Lower leg skin (tissue), 4 donors: Measurements from ENCODE around the gene TAPBPL. TPM values are rescaled to one million over a fixed set of nuclear protein-coding genes. Genes with fewer than 3 reads are reported as not detected.

ENCODE experiments used
- DNase-seq, 2 donors: peaks; one replicate each; pipeline ENCODE4 v3.0.0-alpha.2; 2019; ENCODE audit warnings: low spot score in 2 of 2
- H3K4me3 ChIP-seq: fragments of 200-600 bp; sonication (generic); 2 replicates; pipeline ENCODE4 v1.5.1; 2017; ENCODE audit warnings: mild to moderate bottlenecking, low read depth; ENCODE audit not compliant: poor library complexity, severe bottlenecking
- POLR2A ChIP-seq, 2 donors: fragments of 450-650 bp; IDR thresholded peaks; one replicate each; pipeline ENCODE4 v1.6.1; 2016 to 2017; ENCODE audit warnings: antibody characterized with exemption in 2 of 2, mild to moderate bottlenecking in 1 of 2, moderate library complexity in 1 of 2
- WGBS, 2 donors: methylation state at CpG; one replicate each; pipeline ENCODE4 v1.1.5; 2018; 5-methylcytosine and 5-hydroxymethylcytosine counted together
- intact Hi-C: fragments of 100-400 bp; cut with DNase I; formaldehyde crosslinking; loops from one replicate; pipeline ENCODE4 v1.15.0; 2023; ENCODE audit warnings: low total_unique reads
- total RNA-seq, 4 donors: library from RNA; depleted of rRNA; stranded (reverse); fragments of >200 nt; gene quantifications; one replicate each; pipeline ENCODE4 v1.1.0, GENCODE V29; 2016
- TF ChIP-seq, protein P1 (sequence below), 3 donors: fragments of 450-650 bp; IDR thresholded peaks; one replicate each; pipeline ENCODE4 v1.5.1; 2016; ENCODE audit warnings: antibody characterized with exemption in 3 of 3, mild to moderate bottlenecking in 3 of 3, moderate library complexity in 2 of 3

The TAPBPL gene
- total RNA-seq, 4 donors from 2014 or later = 11.4 to 23.8 (median 17.6) TPM

DNA sequence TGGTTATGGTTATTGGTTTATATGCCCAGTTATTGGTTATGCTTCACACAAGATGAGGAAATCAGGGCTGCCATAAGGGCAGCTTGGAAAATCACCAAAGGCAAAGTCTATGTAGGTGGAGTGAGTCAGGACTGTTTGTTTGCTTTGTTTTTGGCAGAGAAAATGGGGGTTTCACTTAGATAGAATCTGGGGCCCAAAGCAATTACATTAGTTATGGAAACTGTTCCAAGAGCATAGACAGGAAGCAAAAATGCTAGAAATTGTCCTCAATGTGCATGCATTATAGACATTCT, 16.4 kb downstream of the TAPBPL start:
- TF ChIP-seq, protein P1, sequence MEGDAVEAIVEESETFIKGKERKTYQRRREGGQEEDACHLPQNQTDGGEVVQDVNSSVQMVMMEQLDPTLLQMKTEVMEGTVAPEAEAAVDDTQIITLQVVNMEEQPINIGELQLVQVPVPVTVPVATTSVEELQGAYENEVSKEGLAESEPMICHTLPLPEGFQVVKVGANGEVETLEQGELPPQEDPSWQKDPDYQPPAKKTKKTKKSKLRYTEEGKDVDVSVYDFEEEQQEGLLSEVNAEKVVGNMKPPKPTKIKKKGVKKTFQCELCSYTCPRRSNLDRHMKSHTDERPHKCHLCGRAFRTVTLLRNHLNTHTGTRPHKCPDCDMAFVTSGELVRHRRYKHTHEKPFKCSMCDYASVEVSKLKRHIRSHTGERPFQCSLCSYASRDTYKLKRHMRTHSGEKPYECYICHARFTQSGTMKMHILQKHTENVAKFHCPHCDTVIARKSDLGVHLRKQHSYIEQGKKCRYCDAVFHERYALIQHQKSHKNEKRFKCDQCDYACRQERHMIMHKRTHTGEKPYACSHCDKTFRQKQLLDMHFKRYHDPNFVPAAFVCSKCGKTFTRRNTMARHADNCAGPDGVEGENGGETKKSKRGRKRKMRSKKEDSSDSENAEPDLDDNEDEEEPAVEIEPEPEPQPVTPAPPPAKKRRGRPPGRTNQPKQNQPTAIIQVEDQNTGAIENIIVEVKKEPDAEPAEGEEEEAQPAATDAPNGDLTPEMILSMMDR (IDR thresholded peaks at IDR 0.05) = no peak
- no peak for TF ChIP-seq POLR2A (IDR thresholded peaks at IDR 0.05)
- no peak for DNase-seq
- no peak overlapping the region for H3K4me3 ChIP-seq
- intact Hi-C loops = loop anchor here (5.0 kb wide), 1 partner anchor 46 kb away; no protein-coding TSS in a partner anchor

DNA sequence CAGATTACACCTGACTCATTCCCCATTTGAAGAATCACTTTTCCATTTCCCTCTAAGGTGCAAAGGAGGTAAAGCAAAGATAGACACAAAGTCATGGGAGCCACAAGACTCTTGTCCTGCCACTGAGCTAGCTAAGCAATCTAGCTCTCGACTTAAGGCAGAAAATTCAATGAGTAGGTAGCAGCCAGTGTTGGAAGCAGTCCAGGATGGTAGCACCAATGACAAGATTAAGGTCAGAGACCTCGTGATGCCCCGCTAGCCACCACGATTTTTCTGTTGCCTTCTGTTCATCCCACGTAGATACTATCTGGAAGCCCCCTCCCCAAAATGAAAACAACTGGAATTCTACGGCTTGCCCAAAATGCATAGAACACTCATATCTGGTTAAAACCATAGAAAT, 17.2 kb downstream of the TAPBPL start:
- intact Hi-C loops = loop anchor here (5.0 kb wide), 1 partner anchor 47 kb away; no protein-coding TSS in a partner anchor
- TF ChIP-seq, protein P1 (IDR thresholded peaks at IDR 0.05) = no peak
- no peak for TF ChIP-seq POLR2A (IDR thresholded peaks at IDR 0.05)
- peak in 1 of 2 donors; percentile 81 for DNase-seq
- WGBS, 2 donors = 74 to 75% methylated on average over 6 of the region's 6 CpGs
- H3K4me3 ChIP-seq = no peak overlapping the region

DNA sequence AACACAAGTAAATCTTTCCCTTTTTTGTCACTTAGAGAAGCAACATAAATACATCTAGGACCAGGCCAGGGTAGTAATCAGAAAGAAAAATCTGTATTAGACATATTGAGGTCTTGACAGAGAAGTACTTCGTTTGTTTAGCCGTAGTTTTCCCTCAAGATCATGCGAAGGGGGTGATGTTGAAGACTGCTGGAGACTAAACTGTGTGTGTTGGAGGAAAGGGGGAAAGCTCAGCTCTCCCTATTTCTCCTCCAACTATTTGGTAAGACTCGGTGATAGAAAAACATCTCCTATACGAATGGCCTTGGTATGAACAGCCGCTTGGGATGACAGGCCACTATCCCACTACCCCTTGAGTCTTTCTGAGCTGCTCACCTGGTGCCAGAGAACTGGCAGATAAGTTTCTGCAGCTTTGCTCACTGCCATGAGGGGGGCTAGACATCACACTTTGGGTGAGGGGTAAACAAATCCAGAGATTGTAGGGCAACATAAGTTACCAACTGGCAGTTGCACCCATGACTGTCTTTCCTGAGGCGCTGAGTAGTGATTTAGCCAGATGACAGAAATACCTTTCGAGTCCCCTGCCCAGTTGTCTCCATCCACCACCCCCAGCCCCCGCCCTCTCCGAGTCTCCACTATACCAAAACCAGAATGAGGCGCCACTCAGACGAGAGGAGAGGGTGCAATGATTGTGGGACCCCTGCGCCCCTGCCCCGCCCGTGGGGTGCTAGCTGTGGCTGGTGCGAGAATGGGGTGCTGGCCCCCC, 17.9 kb downstream of the TAPBPL start:
- TF ChIP-seq, protein P1 (IDR thresholded peaks at IDR 0.05) = no peak
- TF ChIP-seq POLR2A (IDR thresholded peaks at IDR 0.05) = no peak
- peak overlapping the region; percentile 61 for H3K4me3 ChIP-seq
- no peak for DNase-seq
- WGBS, 2 donors = 24 to 29% methylated on average over 12 to 16 of the region's 16 CpGs
- intact Hi-C loops = loop anchor here (5.0 kb wide), 1 partner anchor 47 kb away; no protein-coding TSS in a partner anchor

DNA sequence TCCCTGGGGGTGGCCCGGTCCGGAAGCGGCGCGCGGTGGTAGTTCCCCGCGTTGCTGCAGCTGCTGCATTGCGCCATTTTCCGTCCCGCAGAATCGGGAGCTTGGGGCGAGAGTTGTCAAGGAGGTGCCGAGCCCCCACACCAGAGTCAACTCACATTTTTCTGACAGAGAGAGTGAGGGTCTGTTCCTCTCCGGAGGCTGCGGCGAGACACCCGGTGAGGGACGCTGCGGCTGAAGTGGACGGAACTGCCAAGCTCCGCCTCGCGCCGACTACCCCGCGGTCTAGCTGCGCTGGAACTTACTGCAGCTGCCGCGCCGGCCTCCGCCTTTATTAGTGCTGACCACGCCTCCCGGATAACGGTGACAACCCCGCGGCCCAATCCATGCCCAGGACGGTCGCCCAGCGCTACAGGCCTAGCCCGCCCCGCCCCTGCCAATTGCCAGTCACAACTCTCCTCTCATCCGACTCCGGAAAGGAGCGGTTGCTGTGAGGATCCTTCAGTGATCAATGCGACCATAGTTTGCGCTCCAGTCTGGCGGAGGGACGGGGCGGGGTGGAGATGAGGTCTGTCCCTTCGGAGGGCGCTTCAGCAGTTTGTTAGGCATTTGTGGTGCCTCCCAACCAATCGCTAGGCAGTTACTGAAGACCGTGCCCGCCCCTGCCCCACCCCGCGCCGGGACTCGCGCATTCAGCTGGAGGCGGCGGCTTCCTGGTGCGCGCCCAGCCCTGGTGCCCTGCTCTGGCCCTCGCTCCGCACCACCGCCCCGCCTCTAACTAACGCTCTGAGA, 18.7 kb downstream of the TAPBPL start, which contains the start of gene VAMP1:
Gene VAMP1 (minus strand): TSS at position 303 of the 789 bp plus-strand sequence. CDS start 146 bp downstream, at position 157.
- peak within 1 kb of the TSS; percentile 61 for H3K4me3 ChIP-seq
- 0% methylated on average over 39 to 55 of the region's 69 CpGs for WGBS, 2 donors
- intact Hi-C loops = no loop called here
- peak; percentile 98 to 100 for DNase-seq
- TF ChIP-seq, protein P1 (IDR thresholded peaks at IDR 0.05) = no peak
- TF ChIP-seq POLR2A (IDR thresholded peaks at IDR 0.05) = peak in 1 of 2 donors; percentile 95

DNA sequence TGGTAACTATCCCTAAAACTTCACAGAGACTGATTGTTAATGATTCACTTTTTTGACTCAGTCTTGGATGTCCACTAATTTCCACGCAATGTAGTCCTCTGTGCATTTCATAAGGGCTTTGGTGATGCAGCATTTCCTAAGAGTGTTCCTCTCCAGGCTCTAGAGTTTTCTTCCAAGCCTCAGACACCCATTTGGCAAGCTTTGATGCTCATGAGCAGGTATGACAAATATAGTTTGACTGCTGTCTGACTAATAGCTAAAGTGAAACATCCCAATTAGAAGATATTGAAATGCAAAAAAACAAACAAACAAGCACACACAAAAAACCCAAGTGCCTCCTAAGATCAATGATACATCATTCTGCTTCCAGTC, 20.1 kb downstream of the TAPBPL start:
- intact Hi-C loops = no loop called here
- no peak overlapping the region for H3K4me3 ChIP-seq
- TF ChIP-seq, protein P1 (IDR thresholded peaks at IDR 0.05) = no peak
- TF ChIP-seq POLR2A (IDR thresholded peaks at IDR 0.05) = no peak
- WGBS, 2 donors = 48 to 78% methylated on average over 1 of the region's 1 CpG
- no peak for DNase-seq
